Right renal pelvis (tissue), 4 donors: ENCODE data around the gene NSG1. TPM values are rescaled to one million over a fixed set of nuclear protein-coding genes. Genes with fewer than 3 reads are reported as not detected.
"Not testable (repeated sequence)": the region's sequence is repeated elsewhere in the genome, so short reads cannot be mapped to it uniquely, and the experiment has no call there.

Source experiments
- DNase-seq, 4 donors: peaks; one replicate each; pipeline ENCODE4 v3.0.0-alpha.2; 2013; ENCODE audit warnings: low read depth in 4 of 4, low spot score in 3 of 4, missing footprints in 1 of 4
- polyA plus RNA-seq, 4 donors: library from polyadenylated mRNA; unstranded; fragments of 120-200 nt; gene quantifications; one replicate each; pipeline ENCODE4 v1.2.1, GENCODE V29; 2013; ENCODE audit not compliant: insufficient read length in 4 of 4

The NSG1 gene, protein sequence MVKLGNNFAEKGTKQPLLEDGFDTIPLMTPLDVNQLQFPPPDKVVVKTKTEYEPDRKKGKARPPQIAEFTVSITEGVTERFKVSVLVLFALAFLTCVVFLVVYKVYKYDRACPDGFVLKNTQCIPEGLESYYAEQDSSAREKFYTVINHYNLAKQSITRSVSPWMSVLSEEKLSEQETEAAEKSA
- 1 to 10 TPM; 4.3 to 6.6 (median 5.1) TPM for polyA plus RNA-seq

GRCh38 chr4:4386736-4387392 lies at the start of gene NSG1:
Gene NSG1 (plus strand): TSS chr4:4387102. CDS start chr4:4387630, 528 bp downstream.
- no peak for DNase-seq

- DNase-seq, result no peak
Observed at GRCh38 chr4:4338210-4339001, 48.5 kb upstream of the NSG1 start.

GRCh38 chr4:4339504-4340085 lies 47.3 kb upstream of the NSG1 start:
- no peak for DNase-seq

- DNase-seq, result no peak
Observed at GRCh38 chr4:4341861-4342650, 44.8 kb upstream of the NSG1 start.

DNA sequence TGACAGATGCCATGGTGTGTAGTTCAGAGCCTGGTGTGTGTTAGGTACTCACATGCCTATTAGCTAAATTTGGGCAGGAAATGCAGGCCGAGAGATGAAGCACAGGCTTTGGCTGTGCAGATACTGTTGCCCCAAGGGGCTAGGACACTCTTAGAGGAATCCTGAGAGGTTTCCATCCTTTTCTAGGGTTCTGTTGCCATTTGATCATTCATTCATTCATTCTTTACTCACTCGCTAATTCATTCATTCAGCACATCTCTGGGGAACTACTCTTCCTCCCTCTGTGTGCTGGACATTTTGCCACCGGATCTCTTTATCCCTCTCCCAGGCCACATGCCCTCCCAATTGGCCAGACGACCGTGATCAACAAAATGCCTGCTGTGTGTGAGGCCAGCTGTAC lies 43.9 kb upstream of the NSG1 start:
- DNase-seq, result no peak

- no peak for DNase-seq
Observed at GRCh38 chr4:4344915-4345527, 41.9 kb upstream of the NSG1 start.

- no peak for DNase-seq
Observed at GRCh38 chr4:4347585-4347984, 39.3 kb upstream of the NSG1 start.

- DNase-seq, result not testable (repeated sequence)
Observed at GRCh38 chr4:4348585-4348984, 38.3 kb upstream of the NSG1 start.

DNA sequence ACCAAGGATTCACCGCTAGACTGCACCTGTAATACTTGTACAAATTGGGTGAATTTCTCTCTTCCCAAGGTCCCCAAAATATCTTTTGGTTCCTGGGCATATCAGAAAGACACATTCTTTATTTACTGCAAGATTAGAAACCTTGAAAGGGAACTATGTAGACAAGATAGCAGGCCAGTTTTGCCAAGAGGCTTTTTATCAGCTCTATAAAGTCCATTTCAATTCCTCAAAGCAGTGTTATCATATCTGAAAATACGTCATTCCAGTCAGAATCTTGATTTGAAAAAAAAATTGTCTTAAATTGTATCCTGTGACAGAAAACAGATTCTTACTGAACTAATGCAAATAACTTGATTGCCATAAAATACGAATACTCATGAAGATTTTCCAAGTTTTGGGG lies 37.0 kb upstream of the NSG1 start:
- DNase-seq, result no peak

GRCh38 chr4:4350909-4351308 lies 36.0 kb upstream of the NSG1 start:
- no peak for DNase-seq

- DNase-seq, result no peak
Observed at GRCh38 chr4:4355302-4355701, 31.6 kb upstream of the NSG1 start.

DNA sequence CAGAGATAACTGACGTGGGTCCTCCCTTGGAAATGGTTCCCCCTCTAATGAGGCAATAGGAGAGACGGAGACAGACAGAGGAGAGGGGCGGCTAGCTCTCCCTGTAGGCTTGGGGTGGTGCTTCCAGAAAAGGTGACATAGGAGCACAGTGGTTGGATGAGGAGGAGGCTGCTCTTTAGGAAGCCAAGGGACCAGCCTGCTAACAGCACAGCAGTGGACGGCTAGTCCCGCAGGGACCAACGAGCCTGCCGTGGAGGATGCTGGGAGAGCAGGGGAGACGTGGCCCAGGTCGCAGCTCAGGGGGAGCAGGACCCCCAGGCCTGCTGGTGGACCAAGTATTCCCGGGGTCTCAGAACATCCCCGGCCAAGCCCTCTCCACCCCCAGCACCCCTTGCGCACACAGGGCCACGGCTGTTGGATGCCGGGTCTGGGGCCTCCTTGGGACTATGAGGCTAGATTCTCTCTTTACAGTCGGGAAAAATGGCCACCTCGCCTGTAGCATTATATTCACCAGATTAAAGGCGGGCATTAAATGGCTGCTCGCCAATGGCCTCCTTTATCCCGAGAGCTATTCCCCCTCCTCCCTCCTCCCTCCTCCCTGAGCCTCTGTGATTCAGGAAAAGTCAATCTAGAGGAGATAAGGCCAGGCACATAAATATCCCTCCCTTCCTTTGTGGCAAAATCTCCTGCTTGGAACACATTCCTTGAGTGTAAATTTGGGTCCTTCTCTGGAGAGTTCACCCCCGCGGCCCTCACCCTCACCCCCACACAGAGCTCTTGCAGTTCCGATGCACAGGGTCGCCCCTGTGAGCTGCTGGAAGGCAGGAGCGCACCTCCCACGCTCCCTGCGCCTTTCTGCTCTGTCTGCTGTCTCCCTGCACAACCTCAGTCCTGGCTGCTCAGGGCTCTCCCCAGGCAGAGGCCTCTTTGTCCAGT lies 30.5 kb upstream of the NSG1 start:
- DNase-seq, result peak in 1 of 4 donors; percentile 4

GRCh38 chr4:4358093-4358854 lies 28.6 kb upstream of the NSG1 start:
- no peak for DNase-seq

- DNase-seq, result no peak
Observed at GRCh38 chr4:4361883-4362282, 25.0 kb upstream of the NSG1 start.

DNA sequence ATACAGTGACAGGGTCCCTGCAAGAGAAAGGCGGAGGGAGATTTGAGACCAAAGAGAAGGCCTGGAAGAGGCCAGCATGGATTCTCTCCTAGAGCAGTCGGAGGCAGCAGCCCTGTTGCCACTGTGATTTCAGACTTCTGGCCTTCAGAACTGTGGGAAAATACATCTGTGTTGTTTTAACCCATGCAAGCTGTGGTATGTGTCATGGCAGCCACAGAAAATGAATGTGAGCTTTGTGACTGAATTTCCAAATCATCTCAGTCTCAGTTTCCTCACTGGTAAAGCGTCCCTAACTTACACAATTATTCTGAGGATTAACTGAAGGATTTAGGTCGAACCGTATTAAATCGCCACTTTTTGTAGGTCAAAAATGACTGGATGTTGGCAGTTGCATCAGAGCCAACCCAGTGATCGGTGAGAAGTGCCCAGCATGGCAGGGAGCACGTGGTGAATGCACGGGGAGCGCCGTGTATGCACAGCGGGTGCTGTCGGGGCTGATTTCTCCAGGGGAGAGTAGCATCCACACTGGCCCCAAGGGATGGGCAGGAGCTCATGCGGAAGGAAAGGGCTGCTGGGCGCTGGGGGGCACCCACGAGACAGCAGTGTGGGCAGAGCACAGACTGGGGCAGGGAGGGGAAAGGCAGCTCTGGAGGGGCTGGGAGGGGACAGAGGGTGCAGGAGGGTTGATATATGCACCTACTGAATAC lies 23.8 kb upstream of the NSG1 start:
- no peak for DNase-seq

DNA sequence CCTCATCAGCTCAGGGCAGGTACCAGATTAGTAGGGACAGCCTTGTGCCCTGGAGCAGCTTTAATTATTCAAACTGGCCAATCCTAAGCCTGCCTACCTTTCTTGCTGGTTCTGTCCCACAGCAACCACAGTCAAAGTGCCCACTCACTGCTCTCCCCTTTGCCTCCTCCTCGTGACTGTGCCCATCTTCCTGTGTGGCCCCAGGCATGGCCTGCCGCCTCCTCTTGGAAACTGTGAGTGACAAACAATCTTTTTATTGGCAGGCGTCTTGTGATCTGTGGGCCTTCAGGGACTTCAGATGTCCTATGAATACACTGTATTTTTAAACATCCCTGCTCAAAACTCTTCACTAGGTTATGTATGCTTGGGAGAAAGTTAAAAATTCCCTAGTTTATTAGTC lies 22.8 kb upstream of the NSG1 start:
- no peak for DNase-seq

- DNase-seq, result no peak
Observed at GRCh38 chr4:4364486-4365208, 22.3 kb upstream of the NSG1 start.
